Mucosa of descending colon (tissue), 3 donors: ENCODE measurements around the gene CD48. TPM values are rescaled to one million over a fixed set of nuclear protein-coding genes. Genes with fewer than 3 reads are reported as not detected.

Experiments used
- ATAC-seq: fragments of 200-7000 bp; cut with Tn5 transposase; one replicate; pipeline ENCODE4 v1.9.1; 2020; ENCODE audit warnings: mild to moderate bottlenecking, moderate library complexity
- DNase-seq, 3 donors: peaks; one replicate each; pipeline ENCODE4 v3.0.0-alpha.2; 2020
- H3K36me3 ChIP-seq: fragments of 200-600 bp; one replicate; pipeline ENCODE4 v1.8.0; 2021; ENCODE audit warnings: low read depth, mild to moderate bottlenecking
- H3K4me1 ChIP-seq: fragments of 200-600 bp; one replicate; pipeline ENCODE4 v1.8.0; 2021; ENCODE audit warnings: low read depth, mild to moderate bottlenecking
- H3K4me3 ChIP-seq: fragments of 200-600 bp; one replicate; pipeline ENCODE4 v1.8.0; 2021; ENCODE audit warnings: mild to moderate bottlenecking
- H3K9me3 ChIP-seq: fragments of 200-600 bp; one replicate; pipeline ENCODE4 v1.8.0; 2021; ENCODE audit warnings: mild to moderate bottlenecking
- CTCF ChIP-seq: fragments of 200-600 bp; IDR thresholded peaks from one replicate; pipeline ENCODE4 v1.8.0; 2022; ENCODE audit warnings: antibody characterized with exemption, mild to moderate bottlenecking
- intact Hi-C, 2 donors: fragments of 100-400 bp; cut with DNase I in 1 of 2; cut with micrococcal nuclease in 1 of 2; formaldehyde crosslinking; loops; one replicate each; pipeline versions ENCODE4 v1.11.0 to v1.11.1; 2022; cut with DNase I, micrococcal nuclease
- total RNA-seq, 3 donors: library from RNA; stranded (reverse); fragmentation: NEBNext Ultra II Directional in 2 of 3; extraction: Animal tissue kit (Norgen Biotek cat#: 25700) in 2 of 3; gene quantifications; one replicate each; pipeline versions ENCODE4 v1.2.1 to v1.2.4, GENCODE V29; 2021 to 2023
- donor health status: DM: no; HTN: no; CAD: no; lungs with moderate emphysema.
- donor health status: DM: no; HTN: no; CAD: no.
- donor health status: DM: no; HTN: yes; CAD: no.

Gene CD48
- total RNA-seq, 3 donors from 2014 or later, result 5.9 to 8.6 (median 6.1) TPM

- Histone ChIP-seq H3K9me3 (no peaks in the 10 kb centered on the region), H3K36me3 (no peaks in the 10 kb centered on the region), H3K4me1 (no peaks in the 10 kb centered on the region), H3K4me3 (no peak overlapping the region)
- no peak for ATAC-seq
- TF ChIP-seq CTCF, result no peak
- intact Hi-C loops, result no loop called here
- DNase-seq, result no peak
Observed at GRCh38 chr1:160741612-160742348, 30.2 kb upstream of the CD48 start.

GRCh38 chr1:160741092-160741501, 29.5 kb upstream of the CD48 start:
- no peak for DNase-seq
- no peak for ATAC-seq
- no peaks in the 10 kb centered on the region for H3K4me1 ChIP-seq
- no peaks in the 10 kb centered on the region for H3K36me3 ChIP-seq
- intact Hi-C loops, result no loop called here
- no peak overlapping the region for H3K4me3 ChIP-seq
- H3K9me3 ChIP-seq, result no peaks in the 10 kb centered on the region
- no peak for TF ChIP-seq CTCF

GRCh38 chr1:160740133-160740688, 28.6 kb upstream of the CD48 start:
- intact Hi-C loops, result no loop called here
- no peak for TF ChIP-seq CTCF
- DNase-seq (no peak), ATAC-seq (no peak)
- Histone ChIP-seq H3K9me3 (no peaks in the 10 kb centered on the region), H3K36me3 (no peaks in the 10 kb centered on the region), H3K4me1 (no peaks in the 10 kb centered on the region), H3K4me3 (no peak overlapping the region)

- Histone ChIP-seq H3K4me3 (no peak within 1 kb of the TSS), H3K36me3 (no peaks in the 10 kb centered on the region), H3K9me3 (no peaks in the 10 kb centered on the region), H3K4me1 (no peaks in the 10 kb centered on the region)
- ATAC-seq (peak; percentile 82), DNase-seq (peak in 1 of 3 donors; percentile 55)
- intact Hi-C loops, result no loop called here
- TF ChIP-seq CTCF, result no peak
Observed at GRCh38 chr1:160739098-160739511, 27.5 kb upstream of the CD48 start, which contains the start of gene SLAMF7. SLAMF7 (plus strand) TSS chr1:160739247; CDS start chr1:160739302, 55 bp downstream.

GRCh38 chr1:160738271-160738670, 26.6 kb upstream of the CD48 start:
- no peaks in the 10 kb centered on the region for H3K9me3 ChIP-seq
- no peak for TF ChIP-seq CTCF
- DNase-seq (no peak), ATAC-seq (no peak)
- H3K36me3 ChIP-seq, result no peaks in the 10 kb centered on the region
- intact Hi-C loops, result no loop called here
- no peak overlapping the region for H3K4me3 ChIP-seq
- no peaks in the 10 kb centered on the region for H3K4me1 ChIP-seq
